ENCODE results near the gene ARHGAP23.

Gene ARHGAP23

GRCh38 chr17:38428112-38428642 lies at the start of gene ARHGAP23:
Gene ARHGAP23, plus strand, starts transcription at chr17:38428464. Its CDS starts 22 bp downstream, at chr17:38428486.
- DNase-seq: peak; percentile 41

DNA sequence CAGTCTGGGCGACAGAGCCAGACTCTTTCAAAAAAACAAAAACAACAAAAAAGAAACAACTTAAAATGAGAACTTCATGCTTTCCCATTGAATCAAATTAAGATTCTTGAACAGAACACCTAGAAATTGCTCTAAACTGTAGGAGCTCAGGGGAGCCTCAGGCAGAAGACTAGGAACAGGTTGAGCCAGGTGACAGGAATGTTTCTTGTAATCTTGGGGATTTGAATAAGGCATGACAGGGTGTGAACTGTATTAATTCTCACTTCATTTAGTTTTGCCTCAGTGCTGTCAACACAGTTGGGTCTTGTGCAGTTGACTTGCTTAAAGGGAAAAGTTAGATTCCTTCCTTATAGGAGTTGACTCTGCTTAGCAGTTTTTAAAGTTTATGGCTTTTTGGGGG lies 48.8 kb upstream of the ARHGAP23 start:
- DNase-seq: no peak

DNA sequence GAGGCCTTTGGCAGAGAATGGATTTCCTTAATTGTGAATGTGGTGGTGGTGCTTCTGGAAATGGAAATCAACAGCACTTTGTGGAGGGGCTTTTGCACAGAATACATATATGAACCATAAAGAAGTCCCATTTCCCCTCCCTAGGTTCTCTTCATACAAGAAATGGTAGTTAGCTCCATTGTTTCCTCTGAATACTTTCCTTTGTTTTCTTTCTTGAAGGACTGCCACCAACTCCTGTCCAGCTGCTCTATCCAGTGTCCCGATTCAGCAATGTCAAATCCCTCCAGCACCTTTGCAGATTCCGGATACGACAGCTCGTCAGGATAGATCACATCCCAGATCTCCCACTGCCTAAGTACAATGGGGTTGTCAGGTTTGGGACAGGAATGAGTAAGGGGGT lies 33.2 kb upstream of the ARHGAP23 start:
- no peak for DNase-seq

GRCh38 chr17:38397227-38397626 lies 31.0 kb upstream of the ARHGAP23 start:
- no peak for DNase-seq

DNA sequence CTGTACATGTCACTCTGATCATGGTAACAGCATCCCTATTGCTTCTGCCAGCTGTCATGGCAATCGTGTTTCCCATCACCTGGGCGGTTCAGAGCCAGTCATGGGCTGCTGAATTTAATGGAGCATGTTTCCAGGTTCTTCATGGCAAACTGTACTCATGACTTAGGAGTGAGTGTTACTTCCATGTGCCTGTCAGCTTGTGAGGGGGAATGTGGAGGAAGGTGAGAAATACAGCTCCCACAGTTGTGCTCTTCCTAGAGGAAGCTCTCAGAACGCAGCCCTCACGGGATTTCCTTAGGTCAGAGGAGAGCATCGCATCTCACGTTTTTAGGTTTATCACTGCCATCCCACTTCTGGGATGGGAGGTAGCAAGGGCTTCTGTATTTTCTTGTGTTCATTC lies 28.0 kb upstream of the ARHGAP23 start:
- DNase-seq: no peak

DNA sequence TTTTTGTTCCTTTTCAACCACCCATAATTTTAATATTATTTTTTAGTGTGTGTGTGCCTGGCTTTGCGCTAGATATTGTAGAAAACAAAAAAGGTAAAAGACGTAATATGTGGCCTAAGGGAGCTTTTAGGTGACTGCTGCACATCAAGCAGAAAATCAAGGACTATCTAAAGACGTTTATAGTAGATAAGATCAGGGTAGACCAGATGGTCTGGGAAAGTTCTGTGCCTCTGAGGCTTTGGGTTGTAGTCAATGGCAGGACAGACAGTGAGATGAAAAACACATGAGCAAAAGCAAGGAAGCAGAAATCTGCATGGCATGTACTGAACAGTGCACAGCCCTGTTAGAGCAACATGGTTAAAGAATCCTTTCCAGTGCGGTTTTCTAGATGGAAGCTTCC lies 26.8 kb upstream of the ARHGAP23 start:
- DNase-seq: no peak

DNA sequence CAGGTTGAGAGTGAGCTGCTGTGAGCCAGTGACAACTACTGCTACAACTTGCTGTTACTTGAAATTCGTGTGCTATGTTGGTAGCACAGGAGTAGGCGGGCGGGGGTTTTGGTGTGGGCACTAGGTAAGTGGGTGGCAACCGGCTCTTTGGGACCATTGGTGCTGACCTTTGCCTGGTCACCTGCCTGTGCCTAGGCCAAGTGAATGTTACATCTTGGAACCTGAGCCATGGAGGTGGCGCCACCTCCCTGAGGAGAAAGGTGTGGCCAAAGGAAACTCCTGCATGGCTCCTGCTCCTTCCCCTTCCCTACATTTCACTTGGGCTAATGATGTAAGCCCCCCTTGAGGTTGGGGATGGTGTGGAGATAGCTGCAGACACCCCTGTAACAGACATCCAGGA lies 25.4 kb upstream of the ARHGAP23 start:
- no peak for DNase-seq

DNA sequence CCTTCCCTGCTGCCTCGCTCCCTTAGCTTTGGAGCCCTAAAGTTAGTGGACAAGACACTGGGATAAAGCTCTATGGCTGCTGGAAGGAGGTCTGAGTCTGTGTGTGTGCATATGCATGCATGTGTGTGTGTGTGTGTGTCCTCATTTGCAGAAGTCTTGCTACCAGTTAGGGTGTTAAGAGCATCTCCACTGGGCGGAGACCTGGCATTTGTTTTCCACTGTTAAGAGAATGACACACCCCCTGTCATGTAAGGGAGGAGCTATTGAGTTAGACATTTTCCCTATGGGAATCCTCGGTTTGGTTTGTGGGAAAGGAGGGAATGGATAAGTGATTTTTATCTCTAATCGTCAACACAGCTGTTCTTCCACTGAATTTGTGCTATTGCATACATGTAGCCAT lies 24.8 kb upstream of the ARHGAP23 start:
- no peak for DNase-seq

GRCh38 chr17:38404174-38404943 lies 23.9 kb upstream of the ARHGAP23 start:
- no peak for DNase-seq

DNA sequence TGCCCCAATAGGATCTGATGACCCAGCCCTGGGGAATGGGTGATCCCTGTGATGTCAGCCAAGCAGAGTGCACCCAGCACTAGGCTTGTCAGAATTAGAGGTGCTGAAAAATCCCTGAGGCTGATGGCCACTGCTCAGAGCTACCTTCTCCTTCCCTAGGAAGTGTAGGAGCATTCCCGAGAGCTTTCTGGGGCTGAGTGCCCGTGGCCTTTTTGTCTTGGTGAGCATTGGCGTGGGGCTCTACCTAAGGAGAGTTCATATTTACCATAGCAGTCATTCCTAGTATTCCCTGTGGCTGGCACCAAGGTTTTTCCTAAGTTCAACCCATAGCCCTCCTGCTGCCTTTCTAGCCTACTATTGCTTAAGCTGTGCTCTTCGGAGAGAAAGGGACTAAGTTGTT lies 22.6 kb upstream of the ARHGAP23 start:
- no peak for DNase-seq

- DNase-seq: no peak
These were observed 18.1 kb upstream of the ARHGAP23 start for GRCh38 chr17:38410201-38410600.

GRCh38 chr17:38415250-38416194 lies 12.7 kb upstream of the ARHGAP23 start:
- DNase-seq: no peak

DNA sequence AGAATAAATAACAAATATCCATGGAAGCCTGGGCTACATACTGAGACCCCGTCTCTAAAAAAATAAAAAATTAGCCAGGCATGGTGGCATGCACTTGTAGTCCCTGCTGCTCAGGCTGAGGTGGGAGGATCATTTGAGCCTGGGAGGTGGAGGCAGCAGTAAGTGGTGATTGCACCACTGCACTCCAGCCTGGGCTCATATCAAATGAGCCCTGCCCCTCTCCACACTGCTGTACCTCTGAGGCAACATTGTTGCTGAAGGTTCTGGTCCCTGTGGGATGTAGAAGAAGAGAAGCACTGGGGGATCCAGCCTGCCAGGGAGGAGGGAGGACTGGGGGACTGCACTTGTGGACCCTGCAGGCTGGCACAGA lies 11.4 kb upstream of the ARHGAP23 start:
- no peak for DNase-seq

DNA sequence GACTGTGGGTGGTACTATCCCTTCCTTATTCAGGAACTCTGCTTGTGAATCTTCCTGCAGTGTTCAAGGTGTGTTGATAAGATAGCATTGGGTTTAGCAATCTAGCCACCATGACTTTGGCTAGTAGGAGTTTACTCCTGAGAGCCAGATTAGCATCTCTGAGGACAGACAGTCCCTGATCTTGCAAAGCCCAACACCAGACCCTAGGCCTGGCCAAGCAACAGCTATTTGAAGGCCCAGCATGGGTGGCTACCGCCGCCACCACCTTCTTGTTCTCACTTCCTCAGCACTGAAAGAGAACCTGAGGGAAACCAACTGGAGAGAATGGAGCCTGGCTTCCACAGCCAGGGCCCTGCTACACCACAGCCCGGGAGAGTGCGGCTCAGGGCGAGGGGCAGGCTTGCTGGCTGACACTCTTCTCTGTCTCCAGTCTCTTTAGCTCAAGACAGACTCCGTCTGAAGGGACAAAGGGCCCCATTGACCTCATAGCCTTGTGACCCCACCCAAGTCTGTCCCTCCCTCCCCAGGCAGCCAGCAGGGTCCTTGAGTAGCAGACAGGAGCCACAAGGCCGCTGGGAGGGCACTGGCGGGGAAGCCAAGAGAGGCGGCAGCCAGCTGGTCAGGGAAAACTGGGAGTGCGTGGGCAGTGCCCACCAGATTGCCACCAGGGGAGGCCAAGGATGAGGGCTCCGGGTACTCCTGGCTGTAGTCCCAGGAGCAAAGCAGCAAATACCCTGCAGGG lies 10.9 kb upstream of the ARHGAP23 start:
- no peak for DNase-seq

DNA sequence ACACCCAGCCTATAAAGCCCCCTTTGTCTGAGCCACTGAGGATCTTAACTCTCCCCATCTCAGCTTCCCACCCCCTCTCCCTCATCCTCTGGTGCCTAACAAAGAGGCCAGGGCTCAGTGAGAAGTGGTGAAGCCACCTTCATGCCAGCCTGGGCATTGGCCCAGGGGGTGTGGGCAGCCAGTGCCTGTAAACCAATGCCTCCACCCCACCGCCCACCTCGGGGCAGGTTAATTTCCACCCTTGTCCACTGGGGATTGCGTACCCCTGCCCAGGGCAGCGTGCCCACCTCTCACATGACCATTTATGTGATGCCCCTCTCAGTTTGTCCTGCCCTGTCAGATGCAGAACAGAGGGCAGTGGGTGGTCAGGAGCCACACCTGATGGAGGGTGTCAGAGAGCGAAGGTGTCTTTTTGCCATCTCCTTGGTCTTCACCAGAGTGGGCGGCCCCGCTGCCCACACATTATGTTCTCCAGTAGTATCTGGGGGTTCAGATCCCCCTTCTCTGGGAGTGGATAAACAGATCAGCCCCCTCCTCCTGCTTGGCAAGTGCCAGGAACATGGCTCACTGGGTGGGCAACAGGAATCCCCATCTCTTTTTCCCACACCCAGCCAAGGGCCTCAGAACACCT lies 10.1 kb upstream of the ARHGAP23 start:
- no peak for DNase-seq

GRCh38 chr17:38418693-38419507 lies 9.4 kb upstream of the ARHGAP23 start:
- DNase-seq: no peak

- DNase-seq: no peak
These were observed 8.7 kb upstream of the ARHGAP23 start for GRCh38 chr17:38419508-38419981.

GRCh38 chr17:38420518-38420917 lies 7.7 kb upstream of the ARHGAP23 start:
- DNase-seq: no peak

DNA sequence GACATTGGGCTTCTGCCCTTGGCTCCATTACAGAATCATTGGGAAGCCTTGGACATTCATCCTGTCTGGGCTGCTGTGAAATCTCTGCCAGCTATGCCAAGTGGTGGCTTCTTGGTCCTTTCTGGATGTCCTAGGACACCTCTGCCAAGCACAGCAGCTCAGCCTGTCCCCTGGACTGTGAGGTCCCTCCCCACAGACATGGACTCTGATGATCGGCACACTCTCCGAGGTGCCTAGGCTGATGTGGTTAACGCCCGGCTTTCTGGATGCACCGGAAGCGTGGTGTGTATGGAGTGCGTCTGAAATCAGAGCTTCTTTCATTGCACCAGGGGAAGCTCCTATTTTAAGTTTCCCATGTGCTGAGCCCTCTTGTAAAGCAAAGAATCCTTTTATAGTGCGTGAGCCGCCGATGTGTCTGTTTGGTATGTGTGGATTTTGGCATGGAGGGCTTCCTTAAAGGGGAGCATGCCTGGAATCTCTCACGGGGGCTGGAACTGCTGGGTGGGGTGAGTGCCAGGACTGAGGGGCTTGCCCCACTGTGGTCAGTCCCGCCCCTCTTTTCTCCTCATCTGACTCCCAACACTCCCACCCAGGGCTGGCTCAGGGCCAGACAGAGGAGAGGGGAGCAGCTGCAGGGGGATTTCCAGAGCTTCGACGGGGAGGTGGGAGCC lies 7.0 kb upstream of the ARHGAP23 start:
- no peak for DNase-seq

GRCh38 chr17:38421871-38422827 lies 6.1 kb upstream of the ARHGAP23 start:
- no peak for DNase-seq
